NCI-H524 (cell line): ENCODE data around the gene ALDH3A2.
A peak's percentile ranks its signal among the peaks of the same experiment; 100 is the strongest.

Experiments
- DNase-seq, 2 experiments: peaks; one replicate each; lab custom pipeline; 2025; lab: John Stamatoyannopoulos, UW

ALDH3A2 gene

DNA sequence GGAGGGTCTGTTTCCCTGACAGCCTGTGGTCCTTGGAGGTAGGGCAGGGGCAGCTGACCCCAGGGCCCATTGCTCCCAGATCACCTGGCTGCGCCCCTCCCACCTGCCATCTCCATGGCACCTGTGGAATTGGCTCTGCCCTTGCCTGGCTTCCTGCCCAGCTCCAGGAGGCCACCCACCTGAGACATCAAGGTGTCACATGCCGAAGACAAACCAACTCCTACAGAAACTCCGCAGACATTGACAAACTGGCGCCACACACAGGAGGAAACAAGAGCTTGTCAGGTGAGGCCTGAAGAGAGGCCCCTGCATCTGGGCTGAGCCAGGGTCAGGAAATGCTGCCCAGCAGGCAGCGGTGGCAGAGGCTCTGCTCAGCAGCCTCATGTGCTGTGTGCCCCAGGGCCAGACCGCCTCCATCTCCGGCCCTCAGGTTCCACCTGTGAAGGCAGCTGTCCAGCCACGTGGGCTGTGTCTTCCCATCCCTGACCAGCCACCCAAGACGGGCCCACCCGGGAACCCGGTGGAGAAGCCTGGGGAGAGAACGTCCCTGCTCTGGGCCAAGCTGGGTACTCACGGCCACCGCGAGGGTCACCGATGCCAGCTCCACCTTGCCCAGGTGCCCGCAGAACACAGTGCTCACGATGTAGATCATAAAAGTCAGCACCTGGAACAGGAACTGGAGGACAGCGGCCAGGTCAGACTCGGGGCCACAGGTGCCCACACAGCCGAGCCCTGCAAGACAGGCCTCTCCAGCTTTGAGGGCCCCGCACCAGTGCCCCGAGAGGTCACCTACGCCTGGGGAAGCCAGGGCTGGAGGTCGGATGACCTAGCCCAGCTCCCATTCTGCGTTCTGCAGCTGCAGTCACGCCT, 66.2 kb downstream of the ALDH3A2 start:
- no peak for DNase-seq

DNA sequence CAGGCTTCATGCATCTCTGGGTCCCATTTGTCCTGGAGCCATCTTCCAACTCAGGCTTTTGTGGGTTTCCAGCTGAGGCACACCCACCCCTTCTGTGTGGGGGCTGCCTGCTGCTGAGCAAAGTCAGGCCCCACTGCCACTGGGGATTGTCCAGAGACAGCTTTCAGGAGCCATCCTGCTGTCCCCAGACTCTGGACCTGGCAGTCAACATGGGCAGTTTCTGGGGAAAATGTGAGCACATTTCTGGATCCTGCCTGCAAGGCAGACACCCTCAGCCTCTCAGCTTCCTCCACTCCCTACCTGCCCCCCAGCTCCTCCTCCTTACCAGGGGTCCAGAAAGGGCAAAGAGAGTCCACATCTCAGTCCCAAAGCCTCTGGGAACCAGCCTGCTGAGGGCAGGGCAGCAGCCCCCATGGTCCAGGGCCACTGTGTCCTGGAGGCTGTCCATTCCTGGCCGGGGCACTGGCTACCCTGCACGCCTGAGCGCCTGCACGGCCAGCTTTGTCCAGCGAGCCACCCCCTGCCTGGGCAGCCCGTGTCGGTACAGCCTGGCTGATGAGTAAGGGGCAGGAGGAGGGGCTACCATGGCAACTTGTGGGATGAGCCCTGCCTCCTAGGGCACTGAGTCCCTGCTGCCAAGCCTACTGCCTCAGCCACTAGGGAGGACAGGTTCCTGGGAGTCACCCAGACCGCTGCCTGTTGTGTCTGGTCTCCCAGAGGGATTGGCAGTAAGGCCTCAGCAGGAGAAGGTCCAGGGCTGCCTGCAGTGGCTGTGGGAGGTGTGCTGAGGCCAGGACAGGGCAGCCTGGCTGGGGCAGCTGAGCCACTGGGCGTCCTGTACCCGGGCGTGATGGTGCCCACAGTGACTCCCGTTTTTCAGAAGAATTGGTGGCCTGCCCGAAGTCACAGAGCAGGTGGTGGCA, 67.8 kb downstream of the ALDH3A2 start, which contains the start of gene SLC47A2:
Gene SLC47A2, minus strand, starts transcription at position 477 of the 923 bp plus-strand sequence. Its CDS starts 29 bp downstream, at position 448.
- peak in 1 of 2 experiments; percentile 20 for DNase-seq

DNA sequence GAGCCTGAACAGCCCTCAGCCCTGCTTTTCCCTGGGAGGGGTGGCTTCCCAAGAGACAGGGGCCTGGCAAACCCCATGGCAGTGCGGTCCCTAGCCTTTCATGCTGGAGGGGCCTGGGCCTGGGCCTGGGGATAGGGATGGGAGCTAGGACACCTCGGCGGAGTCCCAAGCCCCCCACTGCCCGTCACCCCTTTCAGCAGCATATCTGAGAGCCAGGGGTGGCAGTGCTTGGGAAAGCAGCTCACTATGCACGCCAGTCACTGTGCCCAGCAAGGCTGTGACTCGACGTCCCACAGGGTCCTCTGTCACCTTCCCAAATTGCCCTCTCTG, 68.4 kb downstream of the ALDH3A2 start:
- no peak for DNase-seq

GRCh38 chr17:19717411-19717908, 68.9 kb downstream of the ALDH3A2 start:
- DNase-seq, result no peak

DNA sequence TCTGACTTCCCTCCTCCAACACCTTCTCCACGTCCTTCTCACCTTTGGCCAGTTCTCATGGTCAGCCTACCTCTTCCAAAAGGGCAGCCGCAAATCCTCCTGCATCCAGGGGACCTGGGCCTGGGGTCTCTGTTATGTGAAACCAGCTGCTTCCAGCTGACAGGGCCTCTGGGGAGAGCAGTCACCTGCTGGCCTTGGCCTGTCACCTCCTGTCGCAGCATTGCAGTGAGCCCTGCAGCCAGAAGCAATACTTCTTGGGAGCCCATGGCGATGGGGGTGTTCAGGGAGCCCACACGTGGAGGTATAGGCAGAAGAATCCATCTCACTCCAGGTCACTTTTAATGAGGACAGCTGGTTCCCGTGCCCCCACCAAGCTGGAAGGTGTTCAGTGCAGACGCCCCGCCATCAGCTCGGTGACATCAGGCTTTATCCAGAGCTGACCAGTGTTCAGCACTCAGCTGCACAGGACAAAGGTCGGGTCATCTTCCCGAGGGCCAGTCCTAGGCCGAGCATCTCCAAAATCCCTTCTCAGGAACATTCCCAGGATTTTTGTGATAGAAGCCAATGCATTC, 69.6 kb downstream of the ALDH3A2 start:
- no peak for DNase-seq

- peak in 1 of 2 experiments; percentile 29 for DNase-seq
Measured at GRCh38 chr17:19718613-19719354, 70.2 kb downstream of the ALDH3A2 start.

GRCh38 chr17:19719355-19720209, 71.0 kb downstream of the ALDH3A2 start:
- DNase-seq, result no peak

GRCh38 chr17:19720210-19720475, 71.6 kb downstream of the ALDH3A2 start:
- DNase-seq, result no peak

- DNase-seq, result no peak
Measured at GRCh38 chr17:19720631-19721426, 72.3 kb downstream of the ALDH3A2 start.

DNA sequence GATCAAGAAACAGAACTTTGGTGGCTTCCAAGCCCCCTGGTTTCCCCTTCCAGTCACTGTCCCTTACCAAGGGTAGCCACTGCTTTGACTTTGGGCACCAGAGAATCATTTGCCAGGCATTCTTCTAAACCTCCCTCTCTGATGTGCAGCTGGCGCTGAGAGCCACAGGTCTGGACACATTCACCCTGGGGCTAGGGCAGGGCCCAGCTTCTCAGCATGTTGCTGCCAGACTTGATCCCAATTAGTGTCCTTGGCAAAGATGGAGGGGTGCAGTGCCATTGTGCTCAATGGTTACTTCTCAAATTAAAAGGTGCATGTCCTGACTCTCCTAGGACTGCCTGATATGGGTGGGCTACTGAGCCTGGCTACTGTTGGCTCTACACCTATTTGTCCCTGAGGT, 75.4 kb downstream of the ALDH3A2 start:
- DNase-seq, result no peak

DNA sequence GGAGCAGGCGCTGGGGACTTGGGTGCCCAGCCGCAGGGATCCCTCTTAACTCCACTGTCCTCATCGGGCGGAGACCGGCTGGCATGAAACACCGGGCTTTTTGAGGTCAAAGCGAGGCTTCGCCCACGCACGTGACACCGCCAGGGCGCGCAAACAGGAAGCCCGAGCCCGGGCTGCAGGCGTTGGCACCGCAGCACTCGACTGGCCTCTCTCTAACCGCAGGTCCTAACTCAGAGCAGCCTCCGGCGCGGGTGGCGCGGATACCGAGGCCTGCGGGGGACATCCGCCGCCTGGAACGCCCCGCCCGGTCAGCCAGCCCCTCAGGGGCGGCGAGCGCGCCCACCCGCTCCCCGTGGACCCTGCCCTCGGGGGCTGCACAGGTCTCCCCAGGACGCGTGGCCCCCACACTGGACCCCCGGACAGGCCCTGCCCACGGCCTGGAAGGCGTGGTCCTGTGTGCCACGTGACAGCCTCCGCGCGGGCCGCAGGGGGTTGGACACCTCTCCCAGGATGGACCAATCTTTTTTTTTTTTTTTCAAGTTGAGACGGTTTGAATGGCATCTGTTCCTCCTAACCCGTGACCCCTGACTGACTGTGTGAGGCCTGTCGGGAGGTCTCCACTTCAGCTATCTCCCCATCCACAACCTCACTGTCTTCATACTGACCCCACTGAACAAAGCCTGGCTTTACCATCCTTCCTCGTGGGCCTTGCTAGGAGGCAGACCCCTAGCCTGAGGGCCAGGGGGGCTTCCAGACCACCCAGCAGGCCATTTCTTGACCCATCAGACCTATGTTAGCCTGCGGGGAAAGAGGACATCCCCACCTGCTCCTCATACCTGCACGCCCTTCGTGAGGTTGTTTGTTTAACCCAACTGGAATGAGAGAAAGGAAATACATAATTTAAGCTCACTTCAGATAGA, 76.2 kb downstream of the ALDH3A2 start:
- no peak for DNase-seq

- DNase-seq, result no peak
Measured at GRCh38 chr17:19725486-19725885, 76.9 kb downstream of the ALDH3A2 start.

DNA sequence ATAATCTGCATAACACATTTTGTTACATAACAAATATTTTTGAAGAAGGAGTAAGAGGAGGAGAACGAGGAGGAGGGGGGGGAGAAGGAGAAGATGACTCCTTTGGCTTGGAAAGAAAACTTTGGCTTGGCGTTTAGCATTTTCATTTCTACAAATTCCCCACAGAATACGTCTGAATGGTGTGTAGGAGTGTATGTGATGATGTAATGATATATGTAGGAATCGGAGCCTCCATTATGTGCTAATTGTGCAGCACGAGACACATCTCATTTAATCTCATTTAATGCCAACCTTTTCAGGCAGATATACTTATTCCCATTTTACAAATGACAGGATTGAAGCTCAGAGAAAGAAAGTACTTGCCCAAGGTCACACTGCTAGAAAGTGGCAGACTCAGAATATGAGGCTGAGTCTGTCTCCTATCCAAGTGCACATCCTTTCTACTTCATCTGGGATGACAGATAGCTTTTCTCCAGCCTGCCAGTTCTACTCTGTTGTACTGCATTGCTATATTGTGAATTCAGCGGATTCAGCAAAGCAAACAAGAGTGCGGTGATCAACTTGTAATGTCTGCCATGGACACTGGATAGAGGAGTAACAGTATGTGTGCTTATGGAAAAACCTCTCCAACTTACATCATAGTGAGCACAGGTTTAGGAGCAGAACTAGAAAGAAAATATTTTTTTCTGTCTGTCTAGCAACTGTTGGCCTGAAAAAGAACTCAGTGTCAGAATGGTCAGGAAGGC, 78.3 kb downstream of the ALDH3A2 start:
- no peak for DNase-seq
